Activated CD4-positive, alpha-beta T cell treated with anti-CD3 and anti-CD28 coated beads for 24 hours (primary cell): ENCODE data around the gene BORA.
"Not testable (repeated sequence)": the region's sequence is repeated elsewhere in the genome, so short reads cannot be mapped to it uniquely, and the experiment has no call there.

Experiments
- DNase-seq, 2 donors: peaks; one replicate each; pipeline ENCODE4 v3.0.0-alpha.2; 2020; ENCODE audit warnings: low read depth in 2 of 2

BORA gene

GRCh38 chr13:72727417-72728289, at the start of gene BORA, which contains the start of gene MZT1:
Gene BORA, plus strand, starts transcription at chr13:72727923. Its CDS starts 1,018 bp downstream, at chr13:72728941.
Gene MZT1, minus strand, starts transcription at chr13:72727629. Its CDS starts 27 bp downstream, at chr13:72727602.
- DNase-seq, result peak; percentile 88 to 89

GRCh38 chr13:72678312-72678711, 49.4 kb upstream of the BORA start:
- DNase-seq, result no peak

- DNase-seq, result no peak
Observed at GRCh38 chr13:72680353-72680752, 47.4 kb upstream of the BORA start.

- no peak for DNase-seq
Observed at GRCh38 chr13:72686766-72687165, 41.0 kb upstream of the BORA start.

GRCh38 chr13:72689181-72689696, 38.5 kb upstream of the BORA start:
- DNase-seq, result no peak

GRCh38 chr13:72692884-72693514, 34.7 kb upstream of the BORA start:
- no peak for DNase-seq

- no peak for DNase-seq
Observed at GRCh38 chr13:72693832-72694231, 33.9 kb upstream of the BORA start.

GRCh38 chr13:72694314-72694713, 33.4 kb upstream of the BORA start:
- no peak for DNase-seq

- DNase-seq, result no peak
Observed at GRCh38 chr13:72696579-72696978, 31.1 kb upstream of the BORA start.

- no peak for DNase-seq
Observed at GRCh38 chr13:72698164-72698563, 29.6 kb upstream of the BORA start.

GRCh38 chr13:72700509-72700908, 27.2 kb upstream of the BORA start:
- DNase-seq, result no peak

- no peak for DNase-seq
Observed at GRCh38 chr13:72716776-72717175, 10.9 kb upstream of the BORA start.

- not testable (repeated sequence) for DNase-seq
Observed at GRCh38 chr13:72726185-72726584, 1.5 kb upstream of the BORA start.

- peak; percentile 11 to 17 for DNase-seq
Observed at GRCh38 chr13:72726726-72727416, 852 bp upstream of the BORA start.

GRCh38 chr13:72728290-72728605, 525 bp downstream of the BORA start:
- DNase-seq, result no peak

GRCh38 chr13:72737033-72737432, 9.3 kb downstream of the BORA start:
- no peak for DNase-seq

- no peak for DNase-seq
Observed at GRCh38 chr13:72740015-72740414, 12.3 kb downstream of the BORA start.

- no peak for DNase-seq
Observed at GRCh38 chr13:72745260-72745659, 17.5 kb downstream of the BORA start.

GRCh38 chr13:72751220-72751619, 23.5 kb downstream of the BORA start:
- DNase-seq, result no peak

GRCh38 chr13:72754111-72754510, 26.4 kb downstream of the BORA start:
- no peak for DNase-seq

- DNase-seq, result no peak
Observed at GRCh38 chr13:72757792-72758535, 30.2 kb downstream of the BORA start.

- no peak for DNase-seq
Observed at GRCh38 chr13:72760189-72760588, 32.5 kb downstream of the BORA start.
